GM21390 (cell line): ENCODE measurements around the gene AGO4.
"Not testable (repeated sequence)": the region's sequence is repeated elsewhere in the genome, so short reads cannot be mapped to it uniquely, and the experiment has no call there.

ENCODE experiments used
- ATAC-seq: cut with Tn5 transposase; IDR thresholded peaks from one replicate; pipeline ENCODE4 v1.9.1; 2021; ENCODE audit not compliant: unreplicated experiment

Gene AGO4

DNA sequence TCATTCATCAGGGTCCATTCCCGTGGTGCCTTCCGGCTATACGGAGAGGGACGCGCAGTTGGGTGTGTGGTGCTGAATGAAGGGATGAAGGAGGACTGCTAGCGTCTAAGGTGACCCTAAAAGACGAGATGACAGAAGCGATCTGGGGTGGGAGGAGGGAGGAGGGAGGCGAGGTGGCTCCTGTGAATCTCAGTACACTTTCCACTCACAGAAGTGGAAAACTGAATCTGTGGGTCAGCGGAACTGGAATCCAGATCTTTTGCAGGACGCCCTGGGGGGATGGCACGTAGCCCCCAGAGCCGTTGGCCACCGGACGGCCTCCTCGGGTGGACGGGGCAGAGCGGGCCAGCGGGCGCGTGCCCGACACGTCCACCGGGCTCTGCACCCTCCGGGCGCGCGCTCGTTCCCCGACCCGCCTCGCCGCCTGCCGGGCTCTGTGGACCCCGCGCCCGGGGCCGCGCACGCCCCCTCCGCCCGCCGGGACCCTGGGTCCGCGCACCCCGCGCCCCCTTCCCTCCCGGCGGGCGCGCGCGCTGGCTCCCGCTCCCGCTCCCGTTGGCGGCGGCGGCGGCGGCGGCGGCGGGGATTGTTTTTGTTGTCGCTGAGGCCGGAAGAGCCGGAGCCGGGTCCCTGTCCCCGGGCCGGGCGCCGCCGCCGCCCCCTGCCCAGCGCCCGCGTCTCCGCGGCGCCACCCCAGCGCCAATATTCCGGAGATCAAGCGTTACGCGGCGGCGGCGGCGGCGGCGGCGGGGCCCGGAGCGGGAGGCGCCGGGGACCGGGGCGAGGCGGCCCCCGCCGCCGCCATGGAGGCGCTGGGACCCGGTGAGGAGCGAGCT, at the start of gene AGO4:
TSS of gene AGO4 (plus strand) at position 403 of the 836 bp plus-strand sequence. CDS start at position 804, 401 bp downstream.
- peak; percentile 52 for ATAC-seq

DNA sequence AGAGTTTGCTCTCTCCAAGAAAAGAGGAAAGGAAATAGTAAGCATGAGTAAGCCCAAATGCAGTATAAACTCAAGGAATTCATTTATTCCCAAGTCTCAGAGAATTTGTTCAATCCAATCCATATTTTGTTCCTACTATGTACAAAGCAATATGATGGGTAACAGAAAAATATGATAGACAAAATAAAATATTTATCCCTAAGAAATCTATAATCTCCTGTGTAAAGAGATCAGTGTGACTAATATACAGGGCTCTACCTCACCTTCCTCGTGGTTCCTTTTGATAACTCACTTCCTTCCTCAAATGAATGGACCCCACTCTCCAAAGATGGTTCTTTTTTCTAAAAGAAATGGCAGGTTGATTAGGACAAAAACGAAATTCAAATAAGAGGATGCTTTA, 45.7 kb upstream of the AGO4 start:
- no peak for ATAC-seq

GRCh38 chr1:35763201-35763600, 44.6 kb upstream of the AGO4 start:
- ATAC-seq, result no peak

DNA sequence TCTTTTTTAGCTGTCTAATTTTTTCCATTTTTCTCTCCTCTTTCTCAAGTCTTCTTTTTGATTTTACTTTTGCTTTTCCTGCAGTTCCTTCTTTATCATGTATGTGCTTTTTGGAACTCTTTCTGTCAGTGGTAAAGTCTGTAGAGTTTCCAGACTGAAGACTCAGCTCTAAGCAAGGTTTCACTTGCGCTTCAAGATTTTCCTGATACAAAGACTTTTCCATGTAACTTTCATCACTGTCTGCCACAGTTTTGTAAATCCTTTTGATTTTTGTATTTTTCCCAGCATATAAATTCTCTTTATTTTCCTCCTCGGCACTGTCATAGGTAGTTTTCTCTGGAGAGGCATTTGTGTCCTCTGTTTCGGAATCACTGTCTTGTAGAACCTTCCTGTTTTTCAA, 43.5 kb upstream of the AGO4 start:
- ATAC-seq, result no peak

DNA sequence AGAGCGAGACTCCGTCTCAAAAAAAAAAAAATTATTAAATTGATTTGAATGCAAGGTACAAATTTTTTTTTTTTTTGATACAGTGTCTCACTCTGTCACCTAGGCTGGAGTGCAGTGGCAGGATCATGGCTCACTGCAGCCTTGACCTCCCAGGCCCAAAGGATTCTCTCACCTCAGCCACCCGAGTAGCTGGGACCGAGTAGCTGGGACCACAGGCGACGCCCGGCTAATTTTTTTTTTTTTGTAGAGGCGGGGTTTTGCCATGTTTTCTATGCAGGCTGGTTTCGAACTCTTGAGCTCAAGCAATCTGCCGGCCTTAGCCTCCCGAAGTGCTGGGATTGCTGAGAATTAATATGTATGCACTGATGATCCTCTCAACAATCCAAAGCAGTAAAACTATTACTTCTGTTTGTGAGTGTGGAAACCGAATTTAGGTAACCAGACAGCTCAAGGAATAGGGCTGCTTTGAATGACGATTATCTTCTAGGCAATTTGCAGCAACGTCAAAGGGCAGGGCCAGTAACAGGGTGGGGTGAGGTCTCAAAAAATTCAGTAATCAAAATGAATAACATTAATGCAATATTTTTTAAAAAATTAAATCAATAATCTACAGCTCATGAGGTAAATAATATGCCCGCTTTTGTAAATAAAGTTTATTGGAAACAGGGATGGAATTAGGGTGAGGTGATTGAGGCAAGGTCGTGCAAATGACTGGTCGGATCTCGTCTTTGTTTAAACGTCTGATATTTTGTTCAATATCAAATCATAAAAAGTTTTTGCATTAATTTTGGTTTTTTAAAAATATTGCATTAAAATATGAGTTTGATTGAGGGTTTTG, 39.2 kb upstream of the AGO4 start:
- ATAC-seq, result no peak

DNA sequence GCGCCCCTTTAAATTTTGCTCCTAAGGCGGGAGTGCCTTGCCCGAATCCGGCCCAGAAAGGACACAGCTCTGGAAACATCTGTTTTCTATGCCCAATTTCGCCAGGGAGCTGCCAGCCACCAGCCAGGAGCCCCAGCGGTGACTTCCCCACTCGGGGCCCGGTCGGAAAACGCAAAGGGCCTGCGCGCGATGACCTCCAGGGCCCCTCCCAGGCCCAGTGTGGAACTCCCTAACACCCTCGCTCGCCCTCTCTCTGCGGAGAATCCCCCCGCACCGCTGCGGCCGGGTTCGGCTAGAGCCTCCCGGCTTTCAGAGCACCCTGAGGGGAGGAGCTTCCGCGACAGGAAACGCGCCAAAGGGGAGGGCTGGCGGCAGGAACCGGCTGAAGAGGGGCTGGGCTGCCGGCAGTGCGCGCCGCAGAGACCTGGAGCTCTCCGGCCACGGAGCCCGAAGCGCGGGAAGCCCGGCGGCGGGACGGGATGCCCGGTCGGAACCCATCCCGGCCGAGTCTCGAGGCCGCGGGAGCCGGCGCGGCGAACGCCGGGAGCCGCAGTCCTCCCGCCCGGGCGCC, 38.5 kb upstream of the AGO4 start:
- peak; percentile 76 for ATAC-seq

DNA sequence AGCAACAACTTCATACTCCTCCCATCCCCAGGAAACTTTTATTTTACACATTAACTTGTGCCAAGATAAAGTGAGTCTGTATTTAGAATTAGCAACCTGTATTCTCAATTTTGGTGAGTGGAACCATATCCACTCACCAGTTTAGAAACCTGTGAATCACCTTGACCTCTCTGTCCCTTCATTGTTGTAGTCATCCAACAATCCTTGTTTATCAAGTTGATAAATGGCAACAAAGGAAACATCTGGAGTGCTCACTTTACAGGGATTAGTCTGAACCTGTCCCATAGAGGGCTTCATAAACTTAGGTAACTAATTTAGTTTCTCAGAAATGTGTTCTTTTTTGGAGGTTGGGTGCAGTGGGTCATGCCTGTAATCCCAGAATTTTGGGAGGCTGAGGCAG, 34.1 kb upstream of the AGO4 start:
- no peak for ATAC-seq

DNA sequence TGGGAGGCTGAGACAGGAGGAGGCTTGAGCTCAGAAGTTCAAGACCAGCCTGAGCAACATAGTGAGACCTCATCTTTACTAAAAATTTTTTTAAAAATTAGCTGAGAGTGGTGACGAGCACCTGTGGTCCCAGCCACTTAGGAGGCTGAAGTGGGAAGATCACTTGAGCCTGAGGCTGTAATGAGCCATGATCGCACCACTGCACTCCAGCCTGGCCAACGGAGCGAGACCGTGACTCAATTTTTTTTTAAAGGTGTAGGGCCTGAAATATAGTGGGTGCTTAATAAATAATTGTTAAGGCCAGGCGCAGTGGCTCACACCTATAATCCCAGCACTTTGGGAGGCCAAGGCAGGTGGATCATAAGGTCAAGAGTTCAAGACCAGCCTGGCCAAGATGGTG, 31.6 kb upstream of the AGO4 start:
- not testable (repeated sequence) for ATAC-seq

DNA sequence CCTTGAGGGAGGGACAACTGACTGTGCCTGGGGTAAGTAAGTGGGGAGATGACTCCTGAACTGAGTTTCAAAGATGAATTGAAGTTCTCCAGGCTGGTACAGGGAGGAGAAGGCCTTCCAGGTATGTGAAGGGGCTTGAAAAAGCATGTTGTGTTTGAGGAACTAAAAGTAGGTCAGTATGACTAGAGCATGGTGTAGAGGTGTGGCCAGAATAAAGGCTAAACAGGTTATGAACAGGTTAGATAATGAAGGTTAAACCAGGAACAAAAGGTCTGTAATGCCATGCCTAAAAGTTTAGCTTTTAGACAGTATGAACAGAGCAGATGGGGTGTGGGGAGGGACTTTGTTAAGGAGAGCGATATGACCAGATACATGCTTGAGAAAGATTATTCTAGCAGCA, 30.7 kb upstream of the AGO4 start:
- ATAC-seq, result no peak

DNA sequence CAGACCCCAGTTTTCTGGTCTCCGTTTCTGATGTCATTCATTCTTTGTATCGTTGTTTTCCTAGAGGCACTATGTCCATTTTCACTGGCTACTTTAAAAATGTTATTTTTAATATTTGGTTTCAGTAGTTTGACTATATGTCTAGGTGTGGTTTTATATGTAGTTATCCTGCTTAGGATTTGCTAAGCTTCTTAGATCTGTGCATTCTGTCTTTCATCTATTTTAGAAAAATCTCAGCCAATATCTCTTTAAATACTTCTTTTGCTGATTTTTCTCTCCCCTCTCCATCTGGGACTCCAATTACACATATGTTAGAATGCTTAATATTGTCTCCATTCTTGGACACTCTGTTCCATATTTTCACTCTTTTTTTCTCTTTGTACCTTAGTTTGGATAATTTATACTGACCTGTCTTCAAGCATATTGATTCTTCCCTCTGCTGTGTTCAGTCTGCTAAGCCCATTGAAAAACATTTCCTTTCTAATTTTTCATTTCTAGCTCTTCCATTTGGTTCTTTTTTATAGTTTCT, 24.7 kb upstream of the AGO4 start:
- no peak for ATAC-seq

GRCh38 chr1:35784364-35784763, 23.5 kb upstream of the AGO4 start:
- not testable (repeated sequence) for ATAC-seq

- ATAC-seq, result no peak
These were observed 19.7 kb upstream of the AGO4 start for GRCh38 chr1:35788139-35788538.

- ATAC-seq, result no peak
These were observed 17.1 kb upstream of the AGO4 start for GRCh38 chr1:35790670-35791069.

DNA sequence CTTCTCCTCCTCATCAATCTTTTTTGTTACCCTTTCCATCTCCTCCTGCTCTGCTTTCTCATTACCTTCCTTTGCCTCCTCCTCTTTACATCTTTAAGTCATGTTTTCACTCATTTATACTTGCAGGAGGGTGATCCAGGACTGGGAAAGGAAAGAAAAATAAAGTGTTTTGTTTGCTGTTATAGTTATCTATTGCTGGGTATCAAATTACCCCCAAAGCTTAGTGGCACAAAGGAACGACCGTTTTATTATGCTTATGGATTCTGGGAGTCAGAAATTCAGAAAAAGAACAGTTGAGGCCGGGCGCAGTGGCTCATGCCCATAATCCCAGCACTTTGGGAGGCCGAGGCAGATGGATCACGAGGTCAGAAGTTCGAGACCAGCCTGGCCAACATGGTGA, 12.5 kb upstream of the AGO4 start:
- ATAC-seq, result no peak

DNA sequence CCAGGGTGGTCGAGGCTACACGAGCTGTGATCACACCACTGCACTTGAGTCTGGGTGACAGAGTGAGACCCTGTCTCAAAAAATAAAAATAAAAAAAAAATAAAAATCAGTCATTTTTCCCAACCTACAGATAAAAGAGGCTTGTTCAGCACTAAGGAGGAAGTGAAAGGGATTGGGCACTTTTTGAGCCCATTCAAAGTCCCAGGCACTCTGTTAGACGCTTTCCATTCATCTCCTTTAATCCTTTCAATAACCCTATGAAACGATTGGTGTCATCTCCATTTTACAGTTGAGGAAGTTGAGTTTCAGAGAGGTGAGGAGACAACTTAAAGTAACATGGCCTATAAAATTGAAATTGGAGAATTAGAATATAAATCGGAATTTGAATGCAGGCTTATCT, 10.4 kb upstream of the AGO4 start:
- ATAC-seq, result no peak

- ATAC-seq, result not testable (repeated sequence)
These were observed 9.8 kb upstream of the AGO4 start for GRCh38 chr1:35798019-35798418.

GRCh38 chr1:35800167-35800887, 7.5 kb upstream of the AGO4 start:
- ATAC-seq, result not testable (repeated sequence)

DNA sequence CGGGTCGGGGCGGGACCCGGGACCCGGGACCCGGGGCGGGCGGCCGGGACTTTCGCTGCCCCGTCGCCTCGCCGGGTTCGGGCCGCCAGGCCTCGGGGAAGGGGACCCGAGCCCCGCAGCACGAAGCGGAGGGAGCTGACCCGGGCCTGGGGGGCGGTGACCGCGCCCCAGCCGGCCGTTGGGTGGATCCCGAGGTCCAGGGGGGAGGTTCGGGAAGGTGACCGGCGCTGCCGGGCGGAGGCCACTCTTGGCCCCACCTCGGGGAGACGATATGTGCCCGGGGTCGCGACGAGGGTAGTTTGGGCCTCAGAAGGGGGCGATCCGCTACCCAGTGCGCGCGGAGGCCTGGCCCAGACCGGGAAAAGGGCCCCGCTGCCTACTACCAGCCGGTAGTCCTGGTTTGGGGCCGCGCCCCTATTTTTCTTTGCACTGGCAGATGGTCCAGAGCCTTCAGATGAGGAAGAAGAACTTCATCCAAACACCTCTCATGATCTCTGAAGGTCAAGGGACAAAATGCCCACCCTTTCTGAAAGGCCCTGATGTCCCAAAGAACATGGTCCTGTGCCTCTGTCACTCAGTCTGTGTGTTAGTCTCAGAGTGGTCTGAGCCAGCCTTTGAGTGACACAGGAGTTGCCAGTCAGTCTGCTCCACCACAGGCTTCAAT, 766 bp downstream of the AGO4 start:
- peak; percentile 38 for ATAC-seq

DNA sequence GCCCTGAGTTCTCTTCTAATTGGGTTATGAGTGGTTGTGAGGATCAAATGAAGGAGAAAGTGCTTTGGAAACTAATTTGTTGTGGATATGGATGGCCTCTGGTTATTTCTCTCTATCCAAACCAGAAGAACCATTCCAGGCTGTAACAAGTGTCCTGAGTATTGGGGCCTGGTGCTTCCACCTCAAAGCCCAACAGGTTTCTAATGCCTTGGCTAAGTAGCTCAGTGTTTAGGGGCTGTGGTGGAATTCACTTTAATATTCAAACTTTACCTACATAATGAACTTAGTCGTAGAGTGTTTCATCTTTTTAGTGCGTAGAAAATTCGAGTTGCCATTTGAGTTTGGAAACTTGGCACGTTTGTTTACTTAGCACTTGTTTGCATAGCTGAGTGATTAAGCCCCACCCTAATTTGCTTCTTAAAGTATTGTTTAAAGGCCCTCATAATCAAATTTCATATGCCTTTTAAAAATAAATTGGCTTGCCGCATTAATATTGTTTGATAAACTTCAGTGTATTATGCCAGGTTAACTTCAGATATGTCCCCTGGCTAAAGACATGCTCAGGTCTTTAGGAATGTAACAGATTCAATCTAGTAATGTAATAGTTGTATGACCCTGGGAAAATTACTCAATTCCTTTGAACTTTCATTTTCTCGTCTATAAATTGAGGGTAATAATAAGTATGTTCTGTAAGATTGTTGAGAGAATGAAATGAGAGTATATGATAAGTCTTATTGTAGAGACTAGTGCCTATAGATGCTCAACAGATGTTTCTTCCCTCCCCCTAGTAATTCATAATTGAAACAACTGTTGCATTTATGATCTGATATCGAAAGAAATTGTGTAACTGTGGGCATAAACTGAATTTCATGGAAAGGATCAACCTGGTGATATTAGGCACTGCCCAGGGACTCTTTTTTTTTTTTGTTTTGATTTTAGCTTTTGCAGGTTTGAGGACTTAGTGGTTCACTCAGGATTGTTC, 1.6 kb downstream of the AGO4 start:
- ATAC-seq, result no peak
